Ishikawa (cell line): ENCODE results near the gene E2F2.

Experiments
- CEBPB ChIP-seq: IDR thresholded peaks from 2 replicates; pipeline ENCODE4 v1.6.1; 2012
- CREB1 ChIP-seq: IDR thresholded peaks from 2 replicates; pipeline ENCODE4 v1.6.1; 2012; ENCODE audit warnings: low read depth
- EP300 ChIP-seq: IDR thresholded peaks from 2 replicates; pipeline ENCODE4 v1.6.1; 2012; ENCODE audit warnings: borderline replicate concordance
- FOXM1 ChIP-seq: IDR thresholded peaks from 2 replicates; pipeline ENCODE4 v1.6.1; 2012; ENCODE audit warnings: low read depth, borderline replicate concordance
- NFIC ChIP-seq: IDR thresholded peaks from 2 replicates; pipeline ENCODE4 v1.6.1; 2012
- TCF12 ChIP-seq: IDR thresholded peaks from 2 replicates; pipeline ENCODE4 v1.6.1; 2012; ENCODE audit warnings: low read depth
- YY1 ChIP-seq: IDR thresholded peaks from 2 replicates; pipeline ENCODE4 v1.6.1; 2012; ENCODE audit warnings: low read depth
- TF ChIP-seq, protein P1 (sequence below): IDR thresholded peaks from 2 replicates; pipeline ENCODE4 v1.6.1; 2012
- TF ChIP-seq, protein P2 (sequence below): IDR thresholded peaks from 2 replicates; pipeline ENCODE4 v1.6.1; 2012; ENCODE audit warnings: low read depth, mild to moderate bottlenecking

DNA sequence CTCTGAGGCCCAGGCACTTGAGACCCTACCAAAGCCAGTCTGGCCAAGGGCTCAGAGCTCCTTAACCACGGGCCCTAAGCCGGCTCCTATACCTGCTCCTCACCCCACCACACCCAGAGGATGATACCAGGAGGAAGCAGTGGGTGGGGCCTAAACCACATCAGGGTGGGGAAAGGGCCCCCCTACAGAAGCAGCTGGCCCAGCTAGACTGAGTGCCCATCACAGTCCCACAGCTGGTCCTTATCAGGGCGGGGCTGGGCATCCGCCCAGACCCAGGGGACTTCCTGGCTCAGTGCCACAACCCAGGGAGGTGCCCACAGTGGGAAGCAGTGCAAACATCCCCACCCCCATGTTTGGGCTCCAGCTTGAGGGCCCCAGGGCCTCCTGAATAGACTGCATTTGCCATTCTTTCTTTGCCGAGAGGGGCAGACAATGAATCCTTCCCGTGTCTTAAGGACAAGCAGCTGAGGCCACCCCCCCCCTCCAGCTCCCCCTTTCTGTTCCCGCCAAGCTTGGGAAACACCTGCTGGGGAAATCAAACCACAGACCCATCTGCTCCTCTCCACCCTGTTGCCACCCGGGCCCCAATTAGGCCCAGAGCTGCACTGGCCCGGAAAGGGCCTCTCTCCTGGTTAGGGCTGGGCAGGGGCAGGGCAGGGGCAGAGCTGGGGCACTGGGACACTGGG lies 6.2 kb downstream of the E2F2 start:
- TF ChIP-seq CREB1 (no peak), CEBPB (no peak), NFIC (peak; percentile 28; the same call in 1 of the 2 replicates), TCF12 (no peak), YY1 (no peak), FOXM1 (no peak), EP300 (no peak)
- TF ChIP-seq, protein P1, sequence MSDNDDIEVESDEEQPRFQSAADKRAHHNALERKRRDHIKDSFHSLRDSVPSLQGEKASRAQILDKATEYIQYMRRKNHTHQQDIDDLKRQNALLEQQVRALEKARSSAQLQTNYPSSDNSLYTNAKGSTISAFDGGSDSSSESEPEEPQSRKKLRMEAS: no peak
- TF ChIP-seq, protein P2, sequence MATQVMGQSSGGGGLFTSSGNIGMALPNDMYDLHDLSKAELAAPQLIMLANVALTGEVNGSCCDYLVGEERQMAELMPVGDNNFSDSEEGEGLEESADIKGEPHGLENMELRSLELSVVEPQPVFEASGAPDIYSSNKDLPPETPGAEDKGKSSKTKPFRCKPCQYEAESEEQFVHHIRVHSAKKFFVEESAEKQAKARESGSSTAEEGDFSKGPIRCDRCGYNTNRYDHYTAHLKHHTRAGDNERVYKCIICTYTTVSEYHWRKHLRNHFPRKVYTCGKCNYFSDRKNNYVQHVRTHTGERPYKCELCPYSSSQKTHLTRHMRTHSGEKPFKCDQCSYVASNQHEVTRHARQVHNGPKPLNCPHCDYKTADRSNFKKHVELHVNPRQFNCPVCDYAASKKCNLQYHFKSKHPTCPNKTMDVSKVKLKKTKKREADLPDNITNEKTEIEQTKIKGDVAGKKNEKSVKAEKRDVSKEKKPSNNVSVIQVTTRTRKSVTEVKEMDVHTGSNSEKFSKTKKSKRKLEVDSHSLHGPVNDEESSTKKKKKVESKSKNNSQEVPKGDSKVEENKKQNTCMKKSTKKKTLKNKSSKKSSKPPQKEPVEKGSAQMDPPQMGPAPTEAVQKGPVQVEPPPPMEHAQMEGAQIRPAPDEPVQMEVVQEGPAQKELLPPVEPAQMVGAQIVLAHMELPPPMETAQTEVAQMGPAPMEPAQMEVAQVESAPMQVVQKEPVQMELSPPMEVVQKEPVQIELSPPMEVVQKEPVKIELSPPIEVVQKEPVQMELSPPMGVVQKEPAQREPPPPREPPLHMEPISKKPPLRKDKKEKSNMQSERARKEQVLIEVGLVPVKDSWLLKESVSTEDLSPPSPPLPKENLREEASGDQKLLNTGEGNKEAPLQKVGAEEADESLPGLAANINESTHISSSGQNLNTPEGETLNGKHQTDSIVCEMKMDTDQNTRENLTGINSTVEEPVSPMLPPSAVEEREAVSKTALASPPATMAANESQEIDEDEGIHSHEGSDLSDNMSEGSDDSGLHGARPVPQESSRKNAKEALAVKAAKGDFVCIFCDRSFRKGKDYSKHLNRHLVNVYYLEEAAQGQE: no peak
